Measurements from ENCODE around the gene B3GAT2. TPM values are rescaled to one million over a fixed set of nuclear protein-coding genes. Genes with fewer than 3 reads are reported as not detected.

Gene B3GAT2
- total RNA-seq, 1 experiment from 2014 or later, result 0.05 TPM

GRCh38 chr6:70954750-70955149 lies 2.1 kb downstream of the B3GAT2 start:
- Histone ChIP-seq H3K9me3 (ENCODE audit: control insufficient read depth, insufficient read depth, low read depth, low read length) (no peaks in the 10 kb centered on the region), H3K27me3 (ENCODE audit: control insufficient read depth, insufficient read depth, low read length) (peaks cover 54% of the 10 kb centered on the region), H3K27ac (ENCODE audit: low read length) (no peak overlapping the region), H3K4me3 (ENCODE audit: low read depth in 2 of 2, low read length in 2 of 2) (no peak overlapping the region), H3K4me1 (ENCODE audit: control insufficient read depth, insufficient read depth, low read length) (peaks cover 6% of the 10 kb centered on the region), H3K36me3 (ENCODE audit: control insufficient read depth, insufficient read depth, low read length) (no peaks in the 10 kb centered on the region)
- intact Hi-C loops (cut with micrococcal nuclease; ENCODE audit: unreplicated experiment), result loop anchor here (1.0 to 5.0 kb wide), 2 partner anchors 248 to 732 kb away; no protein-coding TSS in a partner anchor
- POLR2A ChIA-PET, result no interaction called here
- BruUV-seq (replicated peaks), result no TSS peak
- DNase-seq (ENCODE audit: low read depth, low spot score) (no peak), ATAC-seq (no peak)
- TF ChIP-seq, protein P1, sequence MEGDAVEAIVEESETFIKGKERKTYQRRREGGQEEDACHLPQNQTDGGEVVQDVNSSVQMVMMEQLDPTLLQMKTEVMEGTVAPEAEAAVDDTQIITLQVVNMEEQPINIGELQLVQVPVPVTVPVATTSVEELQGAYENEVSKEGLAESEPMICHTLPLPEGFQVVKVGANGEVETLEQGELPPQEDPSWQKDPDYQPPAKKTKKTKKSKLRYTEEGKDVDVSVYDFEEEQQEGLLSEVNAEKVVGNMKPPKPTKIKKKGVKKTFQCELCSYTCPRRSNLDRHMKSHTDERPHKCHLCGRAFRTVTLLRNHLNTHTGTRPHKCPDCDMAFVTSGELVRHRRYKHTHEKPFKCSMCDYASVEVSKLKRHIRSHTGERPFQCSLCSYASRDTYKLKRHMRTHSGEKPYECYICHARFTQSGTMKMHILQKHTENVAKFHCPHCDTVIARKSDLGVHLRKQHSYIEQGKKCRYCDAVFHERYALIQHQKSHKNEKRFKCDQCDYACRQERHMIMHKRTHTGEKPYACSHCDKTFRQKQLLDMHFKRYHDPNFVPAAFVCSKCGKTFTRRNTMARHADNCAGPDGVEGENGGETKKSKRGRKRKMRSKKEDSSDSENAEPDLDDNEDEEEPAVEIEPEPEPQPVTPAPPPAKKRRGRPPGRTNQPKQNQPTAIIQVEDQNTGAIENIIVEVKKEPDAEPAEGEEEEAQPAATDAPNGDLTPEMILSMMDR (IDR thresholded peaks at IDR 0.05), result no peak
- TF ChIP-seq POLR2AphosphoS5 (IDR thresholded peaks at IDR 0.05; ENCODE audit: low read depth, low read length) (no peak), TCF7L2 (IDR thresholded peaks at IDR 0.05; ENCODE audit: low read depth, low read length) (no peak), SIN3A (IDR thresholded peaks at IDR 0.05; ENCODE audit: borderline replicate concordance, insufficient read depth, low read depth, low read length) (no peak)
- TF ChIP-seq, protein P2, sequence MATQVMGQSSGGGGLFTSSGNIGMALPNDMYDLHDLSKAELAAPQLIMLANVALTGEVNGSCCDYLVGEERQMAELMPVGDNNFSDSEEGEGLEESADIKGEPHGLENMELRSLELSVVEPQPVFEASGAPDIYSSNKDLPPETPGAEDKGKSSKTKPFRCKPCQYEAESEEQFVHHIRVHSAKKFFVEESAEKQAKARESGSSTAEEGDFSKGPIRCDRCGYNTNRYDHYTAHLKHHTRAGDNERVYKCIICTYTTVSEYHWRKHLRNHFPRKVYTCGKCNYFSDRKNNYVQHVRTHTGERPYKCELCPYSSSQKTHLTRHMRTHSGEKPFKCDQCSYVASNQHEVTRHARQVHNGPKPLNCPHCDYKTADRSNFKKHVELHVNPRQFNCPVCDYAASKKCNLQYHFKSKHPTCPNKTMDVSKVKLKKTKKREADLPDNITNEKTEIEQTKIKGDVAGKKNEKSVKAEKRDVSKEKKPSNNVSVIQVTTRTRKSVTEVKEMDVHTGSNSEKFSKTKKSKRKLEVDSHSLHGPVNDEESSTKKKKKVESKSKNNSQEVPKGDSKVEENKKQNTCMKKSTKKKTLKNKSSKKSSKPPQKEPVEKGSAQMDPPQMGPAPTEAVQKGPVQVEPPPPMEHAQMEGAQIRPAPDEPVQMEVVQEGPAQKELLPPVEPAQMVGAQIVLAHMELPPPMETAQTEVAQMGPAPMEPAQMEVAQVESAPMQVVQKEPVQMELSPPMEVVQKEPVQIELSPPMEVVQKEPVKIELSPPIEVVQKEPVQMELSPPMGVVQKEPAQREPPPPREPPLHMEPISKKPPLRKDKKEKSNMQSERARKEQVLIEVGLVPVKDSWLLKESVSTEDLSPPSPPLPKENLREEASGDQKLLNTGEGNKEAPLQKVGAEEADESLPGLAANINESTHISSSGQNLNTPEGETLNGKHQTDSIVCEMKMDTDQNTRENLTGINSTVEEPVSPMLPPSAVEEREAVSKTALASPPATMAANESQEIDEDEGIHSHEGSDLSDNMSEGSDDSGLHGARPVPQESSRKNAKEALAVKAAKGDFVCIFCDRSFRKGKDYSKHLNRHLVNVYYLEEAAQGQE (IDR thresholded peaks at IDR 0.05; ENCODE audit: insufficient read depth in 1 of 2, low read depth in 2 of 2, low read length in 1 of 2), result no peak
- in situ Hi-C loops (cut with HindIII; ENCODE audit: low pct_unique_long_range_greater_than_20kb, low sequenced_read_pairs), result no loop called here
- CTCF ChIA-PET, result interaction anchor here (0.7 to 2.8 kb wide), 3 partner anchors 247 to 734 kb away, joined by 3 to 13 read pairs (median 3); partner anchors contain the start of gene SDHAF4

DNA sequence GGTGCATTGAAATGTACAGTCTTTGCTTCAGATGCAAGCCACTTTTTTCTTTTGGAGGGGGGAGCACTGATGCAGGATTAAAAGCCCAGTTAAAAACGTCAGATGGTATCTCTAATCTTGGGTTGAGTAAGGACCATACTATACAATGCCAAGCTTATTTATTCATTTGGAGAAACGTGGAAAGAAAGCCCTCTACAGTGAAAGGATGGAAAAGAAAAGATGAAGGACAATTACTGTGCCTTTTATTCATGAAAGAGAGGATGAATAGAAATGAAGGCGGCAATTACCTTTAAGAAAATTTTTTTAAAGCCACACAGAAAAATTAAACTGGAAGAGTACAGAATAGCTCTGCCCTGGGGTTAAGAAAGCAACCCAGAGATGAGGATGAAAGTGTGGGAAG lies 2.7 kb downstream of the B3GAT2 start:
- ATAC-seq (no peak), DNase-seq (ENCODE audit: low read depth, low spot score) (no peak)
- POLR2A ChIA-PET, result no interaction called here
- no peaks in the 10 kb centered on the region for H3K9me3 ChIP-seq (ENCODE audit: control insufficient read depth, insufficient read depth, low read depth, low read length)
- BruUV-seq (replicated peaks), result no TSS peak
- H3K36me3 ChIP-seq (ENCODE audit: control insufficient read depth, insufficient read depth, low read length), result no peaks in the 10 kb centered on the region
- CTCF ChIA-PET, result no interaction called here
- in situ Hi-C loops (cut with HindIII; ENCODE audit: low pct_unique_long_range_greater_than_20kb, low sequenced_read_pairs) (no loop called here), intact Hi-C loops (cut with micrococcal nuclease; ENCODE audit: unreplicated experiment) (no loop called here)
- peaks cover 50% of the 10 kb centered on the region for H3K27me3 ChIP-seq (ENCODE audit: control insufficient read depth, insufficient read depth, low read length)
- H3K4me3 ChIP-seq (ENCODE audit: low read depth in 2 of 2, low read length in 2 of 2), result no peak overlapping the region
- H3K27ac ChIP-seq (ENCODE audit: low read length), result no peak overlapping the region
- H3K4me1 ChIP-seq (ENCODE audit: control insufficient read depth, insufficient read depth, low read length), result peaks cover 6% of the 10 kb centered on the region
- no peak for TF ChIP-seq TCF7L2 (IDR thresholded peaks at IDR 0.05; ENCODE audit: low read depth, low read length)
- TF ChIP-seq, protein P2 (IDR thresholded peaks at IDR 0.05; ENCODE audit: insufficient read depth in 1 of 2, low read depth in 2 of 2, low read length in 1 of 2), result no peak
- no peak for TF ChIP-seq SIN3A (IDR thresholded peaks at IDR 0.05; ENCODE audit: borderline replicate concordance, insufficient read depth, low read depth, low read length)
- TF ChIP-seq, protein P1 (IDR thresholded peaks at IDR 0.05), result no peak
- TF ChIP-seq POLR2AphosphoS5 (IDR thresholded peaks at IDR 0.05; ENCODE audit: low read depth, low read length), result no peak
